SU-DHL-6 (cell line): ENCODE measurements around the gene CD101.

Source experiments
- H2AFZ ChIP-seq: fragments of 200-600 bp; sonication (generic); 2 replicates; pipeline ENCODE4 v1.6.1; 2014; ENCODE audit warnings: low read depth, mild to moderate bottlenecking, moderate library complexity, mixed read lengths, antibody characterized with exemption, low read length; ENCODE audit not compliant: severe bottlenecking
- H3F3A ChIP-seq: fragments of 200-600 bp; shearing (Covaris generic); 2 replicates; pipeline ENCODE4 v1.6.0; 2016; ENCODE audit warnings: antibody characterized with exemption, mild to moderate bottlenecking; ENCODE audit not compliant: insufficient read depth
- H3K27ac ChIP-seq: fragments of 200-600 bp; sonication (generic); 2 replicates; pipeline ENCODE4 v1.5.1; 2016; ENCODE audit warnings: low read depth, mild to moderate bottlenecking, low read length, moderate library complexity, mixed read lengths
- H3K27me3 ChIP-seq: fragments of 200-600 bp; sonication (generic), shearing (Covaris generic); 2 replicates; pipeline ENCODE4 v1.6.0; 2014; ENCODE audit warnings: mild to moderate bottlenecking, low read length
- H3K36me3 ChIP-seq: fragments of 200-600 bp; sonication (generic); 2 replicates; pipeline ENCODE4 v1.6.1; 2014; ENCODE audit warnings: mild to moderate bottlenecking, low read length, mixed read lengths
- H3K4me2 ChIP-seq: fragments of 300-600, 200-600 bp; shearing (Covaris generic), sonication (generic); 2 replicates; pipeline ENCODE4 v1.6.0; 2014; ENCODE audit warnings: low read length, low read depth, mild to moderate bottlenecking; ENCODE audit not compliant: poor library complexity, severe bottlenecking
- H3K4me3 ChIP-seq: fragments of 200-600 bp; sonication (generic); 2 replicates; pipeline ENCODE4 v1.5.1; 2014; ENCODE audit warnings: antibody characterized with exemption, low read length, mild to moderate bottlenecking, mixed read lengths; ENCODE audit not compliant: insufficient read depth, poor library complexity, severe bottlenecking
- H3K79me2 ChIP-seq: fragments of 200-600 bp; sonication (generic); 2 replicates; pipeline ENCODE4 v1.6.1; 2014; ENCODE audit warnings: mild to moderate bottlenecking, low read length, moderate library complexity; ENCODE audit not compliant: insufficient read depth
- H3K9ac ChIP-seq: fragments of 200-600 bp; sonication (generic); 2 replicates; pipeline ENCODE4 v1.7.0; 2014; ENCODE audit warnings: mild to moderate bottlenecking, low read length
- H3K9me2 ChIP-seq: fragments of 200-600 bp; sonication (generic); replicated peaks from 2 replicates; pipeline ENCODE4 v1.6.1; 2014; ENCODE audit warnings: low read length; ENCODE audit not compliant: insufficient read depth
- H3K9me3 ChIP-seq: fragments of 200-600 bp; sonication (generic); 2 replicates; pipeline ENCODE4 v1.6.1; 2014; ENCODE audit warnings: low read length, mixed read lengths; ENCODE audit not compliant: insufficient read depth
- H4K20me1 ChIP-seq: fragments of 200-600 bp; sonication (generic); 2 replicates; pipeline ENCODE4 v1.6.1; 2014; ENCODE audit warnings: low read depth, mild to moderate bottlenecking, antibody characterized with exemption, low read length, moderate library complexity, mixed read lengths
- CTCF ChIP-seq: fragments of 200-600 bp; sonication (generic); IDR thresholded peaks from one replicate; pipeline ENCODE4 v1.5.1; 2017; ENCODE audit warnings: antibody characterized with exemption, mild to moderate bottlenecking, low read length, moderate library complexity; ENCODE audit not compliant: insufficient read depth, poor library complexity, severe bottlenecking
- EZH2phosphoT487 ChIP-seq: fragments of 200-600 bp; sonication (generic), shearing (Covaris generic); conservative IDR thresholded peaks from 2 replicates; pipeline ENCODE4 v1.6.1; 2018; ENCODE audit warnings: mild to moderate bottlenecking, antibody characterized with exemption, low read length, moderate library complexity, mixed read lengths

Gene CD101

GRCh38 chr1:117034791-117035290 lies 33.3 kb downstream of the CD101 start:
- no peaks in the 10 kb centered on the region for H3K79me2 ChIP-seq
- H4K20me1 ChIP-seq, result no peaks in the 10 kb centered on the region
- no peaks in the 10 kb centered on the region for H3K36me3 ChIP-seq
- no peak for TF ChIP-seq CTCF
- no peak for TF ChIP-seq EZH2phosphoT487
- no peaks in the 10 kb centered on the region for H3K9me2 ChIP-seq
- H3K4me3 ChIP-seq, result no peak overlapping the region
- H2AFZ ChIP-seq, result no peak overlapping the region
- H3K9ac ChIP-seq, result no peak overlapping the region
- H3K9me3 ChIP-seq, result no peaks in the 10 kb centered on the region
- H3K27me3 ChIP-seq, result no peaks in the 10 kb centered on the region
- H3K4me2 ChIP-seq, result no peak overlapping the region
- no peaks in the 10 kb centered on the region for H3F3A ChIP-seq
- no peak overlapping the region for H3K27ac ChIP-seq

GRCh38 chr1:117036018-117036461 lies 34.5 kb downstream of the CD101 start:
- H3K36me3 ChIP-seq, result no peaks in the 10 kb centered on the region
- H3K79me2 ChIP-seq, result no peaks in the 10 kb centered on the region
- TF ChIP-seq CTCF (no peak), EZH2phosphoT487 (no peak)

GRCh38 chr1:117037802-117038201 lies 36.2 kb downstream of the CD101 start:
- Histone ChIP-seq H3K9ac (no peak overlapping the region), H4K20me1 (no peaks in the 10 kb centered on the region), H3K4me2 (no peak overlapping the region), H2AFZ (no peak overlapping the region), H3K9me2 (no peaks in the 10 kb centered on the region), H3K36me3 (0 out of 2 replicates have a peak, but pooled peaks cover 1% of the 10 kb centered on the region), H3K27ac (no peak overlapping the region), H3K9me3 (no peaks in the 10 kb centered on the region), H3K79me2 (no peaks in the 10 kb centered on the region), H3K27me3 (no peaks in the 10 kb centered on the region), H3F3A (no peaks in the 10 kb centered on the region), H3K4me3 (no peak overlapping the region)
- TF ChIP-seq EZH2phosphoT487, result no peak
- no peak for TF ChIP-seq CTCF

More at GRCh38 chr1:117036018-117036461, 34.5 kb downstream of the CD101 start:
- H2AFZ ChIP-seq, result no peak overlapping the region
- H3F3A ChIP-seq, result no peaks in the 10 kb centered on the region
- no peak overlapping the region for H3K9ac ChIP-seq
- no peaks in the 10 kb centered on the region for H3K9me3 ChIP-seq
- H3K9me2 ChIP-seq, result no peaks in the 10 kb centered on the region
- H3K27ac ChIP-seq, result no peak overlapping the region
- no peaks in the 10 kb centered on the region for H4K20me1 ChIP-seq
- no peak overlapping the region for H3K4me3 ChIP-seq
- H3K27me3 ChIP-seq, result no peaks in the 10 kb centered on the region
- H3K4me2 ChIP-seq, result no peak overlapping the region
